HG03095 (cell line): ENCODE data around the gene ITPKC.
A peak's percentile ranks its signal among the peaks of the same experiment; 100 is the strongest.

ENCODE experiments used
- ATAC-seq: cut with Tn5 transposase; IDR thresholded peaks from one replicate; pipeline ENCODE4 v1.9.1; 2021; ENCODE audit warnings: moderate library complexity; ENCODE audit not compliant: unreplicated experiment

Gene ITPKC

DNA sequence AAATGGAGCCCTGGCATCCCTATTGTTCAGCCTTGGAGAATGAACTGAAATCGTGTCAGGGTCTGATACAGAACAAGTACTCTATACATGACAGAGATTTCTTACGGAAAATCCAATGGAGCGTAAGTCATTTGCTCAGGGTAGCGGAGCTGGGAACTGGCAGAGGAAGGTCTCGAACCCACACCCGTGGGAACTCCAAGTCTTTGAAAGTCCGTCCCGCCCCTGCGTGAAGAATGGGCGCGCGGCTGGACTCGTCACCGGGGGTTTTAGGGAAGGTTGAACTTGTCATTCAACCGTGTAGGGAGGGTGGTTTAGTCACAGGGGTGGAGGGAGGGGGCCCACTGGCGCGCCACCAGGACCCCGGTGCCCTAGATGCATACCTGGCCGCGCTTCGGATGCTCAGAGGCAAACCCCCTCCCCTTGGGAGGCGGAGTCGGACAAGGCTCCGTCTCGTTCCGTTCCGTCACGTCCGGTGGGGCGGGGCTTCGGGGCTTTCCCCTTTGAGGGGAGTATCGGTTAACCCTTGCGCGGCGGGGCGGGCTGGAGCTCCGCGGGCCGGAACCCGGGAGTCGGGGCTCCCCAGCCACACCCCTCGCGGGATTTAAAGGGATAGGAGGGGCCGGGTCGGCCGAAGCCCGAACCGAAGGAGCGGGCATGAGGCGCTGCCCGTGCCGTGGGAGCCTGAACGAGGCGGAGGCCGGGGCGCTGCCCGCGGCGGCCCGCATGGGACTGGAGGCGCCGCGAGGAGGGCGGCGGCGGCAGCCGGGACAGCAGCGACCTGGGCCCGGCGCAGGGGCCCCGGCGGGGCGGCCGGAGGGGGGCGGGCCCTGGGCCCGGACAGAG is at the start of gene ITPKC, which contains the start of gene COQ8B:
Gene ITPKC, plus strand, starts transcription at position 631 of the 843 bp plus-strand sequence. Its CDS starts 24 bp downstream, at position 655.
Gene COQ8B, minus strand, starts transcription at position 405 of the 843 bp plus-strand sequence. CDS start 2,254 bp downstream, outside the sequence.
- peak; percentile 56 for ATAC-seq

DNA sequence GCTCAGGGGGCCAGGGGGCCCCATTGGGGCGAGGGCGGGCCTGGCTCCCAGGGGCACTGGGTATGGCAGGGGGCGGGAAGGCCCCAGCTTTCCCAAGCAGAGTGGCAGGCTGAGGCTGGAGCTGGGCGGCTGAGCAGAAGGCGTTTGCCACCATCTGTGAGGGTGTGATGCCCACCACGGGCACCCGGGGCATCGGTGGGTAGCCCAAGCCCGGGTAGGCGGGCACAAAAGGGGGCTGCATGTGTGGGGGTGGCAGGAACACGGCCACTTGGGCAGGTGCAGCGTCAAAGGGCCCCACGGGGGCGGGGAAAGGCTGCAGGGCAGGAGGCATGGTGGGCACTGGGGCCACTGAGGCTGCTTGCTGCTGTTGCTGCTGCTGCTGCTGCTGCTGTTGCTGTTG is 49.3 kb upstream of the ITPKC start:
- no peak for ATAC-seq

DNA sequence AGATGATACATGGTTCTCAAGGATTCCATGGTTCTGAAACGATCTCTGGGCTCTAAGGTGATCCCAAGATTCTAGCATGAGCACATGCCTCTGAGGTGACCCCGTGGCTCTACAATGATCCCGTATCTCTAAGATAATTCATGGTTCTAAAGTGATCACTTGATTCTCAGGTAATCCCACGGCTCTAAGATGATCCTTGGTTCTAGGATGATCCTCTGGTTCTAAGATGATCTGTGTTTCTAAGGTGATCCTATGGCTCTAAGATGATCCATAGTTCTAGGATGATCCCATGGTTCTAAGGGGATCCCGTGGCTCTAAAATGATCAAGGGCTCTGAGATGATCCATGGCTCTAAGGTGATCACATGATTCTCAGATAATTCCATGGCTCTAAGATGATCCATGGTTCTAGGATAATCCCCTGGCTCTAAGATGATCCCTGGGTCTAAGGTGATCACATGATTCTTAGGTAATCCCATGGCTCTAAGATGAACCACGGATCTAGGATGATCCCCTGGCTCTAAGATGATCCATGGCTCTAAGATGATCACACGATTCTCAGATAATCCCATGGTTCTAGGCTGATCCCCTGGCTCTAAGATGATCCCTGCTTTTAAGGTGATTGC is 47.8 kb upstream of the ITPKC start:
- no peak for ATAC-seq

DNA sequence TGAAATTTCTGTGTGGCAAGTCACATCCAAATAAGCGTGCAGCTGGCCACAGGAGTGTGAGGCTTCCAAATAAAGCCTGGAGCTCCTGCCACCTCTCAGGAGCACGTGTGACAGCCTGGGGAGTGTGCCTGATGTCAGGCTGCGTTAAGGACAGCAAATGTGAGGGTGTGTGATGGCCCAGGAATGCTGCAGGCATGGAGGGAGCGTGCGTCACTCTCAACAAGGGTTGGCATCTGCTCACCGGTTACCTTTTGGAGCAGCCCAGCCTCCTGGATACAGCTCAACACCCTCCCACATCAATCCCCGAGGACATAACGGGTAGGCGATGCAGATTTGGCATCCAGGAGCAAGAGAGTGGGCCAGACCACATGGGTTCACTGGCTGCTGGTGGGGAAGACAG is 45.5 kb upstream of the ITPKC start:
- ATAC-seq = no peak

DNA sequence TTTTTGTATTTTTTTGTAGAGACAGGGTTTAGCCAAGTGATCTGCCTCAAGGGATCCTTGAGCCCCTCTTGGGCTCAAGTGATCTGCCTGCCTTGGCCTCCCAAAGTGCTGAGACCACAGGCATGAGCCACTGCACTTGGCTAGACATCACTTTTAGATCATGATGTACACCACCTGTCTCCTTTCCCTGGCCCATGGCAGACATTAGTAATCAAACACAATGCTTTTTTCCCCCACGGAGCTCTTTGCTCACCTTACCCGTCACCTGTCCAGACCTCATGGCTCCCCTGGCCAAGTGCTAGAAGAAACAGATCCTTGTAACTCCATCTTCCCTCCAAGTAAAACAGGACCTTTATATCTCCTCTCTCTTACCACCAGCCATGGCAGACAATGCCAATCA is 44.9 kb upstream of the ITPKC start:
- ATAC-seq = no peak

- no peak for ATAC-seq
Observed at GRCh38 chr19:40672573-40673299, 44.2 kb upstream of the ITPKC start.

DNA sequence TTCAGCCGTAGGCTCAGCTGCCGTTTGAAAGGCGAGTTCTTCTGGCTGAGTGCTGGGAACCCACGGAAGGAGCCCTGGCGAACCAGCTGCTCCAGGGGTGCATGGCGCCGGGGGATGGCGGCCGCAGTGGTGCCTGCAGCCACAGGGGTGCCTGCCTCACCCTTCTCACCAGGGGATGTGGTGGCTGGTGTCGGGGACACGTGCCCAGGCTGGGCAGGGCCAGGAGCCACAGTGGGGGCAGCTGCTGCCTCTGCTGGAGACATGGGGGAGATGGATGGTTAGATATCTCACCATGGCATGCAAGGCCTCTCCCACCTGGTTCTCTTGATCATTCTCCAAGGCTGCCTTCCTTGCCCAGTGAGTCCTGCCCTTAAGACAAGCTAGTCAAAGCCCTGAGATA is 43.5 kb upstream of the ITPKC start:
- ATAC-seq = no peak

- no peak for ATAC-seq
Observed at GRCh38 chr19:40674291-40674690, 42.6 kb upstream of the ITPKC start.

GRCh38 chr19:40677156-40677555 is 39.8 kb upstream of the ITPKC start:
- no peak for ATAC-seq

DNA sequence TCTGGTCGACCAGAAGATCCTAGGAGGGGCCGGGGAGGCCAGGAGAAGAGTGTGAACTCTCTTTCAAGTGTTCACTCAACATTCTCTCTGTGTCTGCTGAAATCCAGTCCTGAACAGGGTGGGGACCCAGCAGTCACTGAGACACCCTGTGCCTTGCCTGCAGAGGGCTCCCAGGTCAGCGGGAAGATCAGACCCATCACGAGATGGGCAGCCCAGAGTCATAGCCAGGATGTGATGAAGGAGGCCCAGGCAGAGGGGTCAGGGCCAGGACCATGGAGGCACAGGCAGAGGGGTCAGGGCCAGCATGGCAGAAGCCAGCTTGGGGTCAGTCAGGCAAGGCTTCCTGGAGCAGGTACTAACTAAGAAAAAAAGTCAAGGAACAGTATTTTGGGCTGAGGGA is 35.9 kb upstream of the ITPKC start:
- ATAC-seq = no peak

DNA sequence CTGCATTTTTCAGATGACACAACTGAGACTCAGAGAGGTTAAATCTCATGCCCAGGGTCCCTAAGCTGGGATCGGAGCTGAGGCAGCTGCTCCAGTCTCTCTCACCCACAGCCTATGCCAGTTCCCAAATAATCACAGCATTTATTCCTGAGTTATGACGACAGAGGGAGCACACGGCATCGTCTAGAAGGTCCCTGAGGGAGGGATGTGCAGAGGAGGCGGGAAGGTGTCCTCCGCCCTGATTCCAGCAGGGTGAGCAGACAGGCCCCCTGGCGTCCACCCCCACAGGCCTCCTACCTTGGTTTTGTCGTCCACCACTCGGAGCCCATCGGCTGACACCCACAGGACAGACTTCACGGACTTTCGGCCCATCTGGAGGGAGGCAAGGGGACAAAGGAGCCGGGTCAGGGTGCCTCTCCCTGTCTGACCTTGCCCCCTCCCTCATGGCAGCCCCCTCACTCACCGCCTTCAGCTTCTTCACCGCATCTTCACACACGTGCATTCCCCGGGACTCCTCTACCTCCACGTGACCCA is 34.4 kb upstream of the ITPKC start:
- ATAC-seq = no peak

- ATAC-seq = no peak
Observed at GRCh38 chr19:40683437-40683836, 33.5 kb upstream of the ITPKC start.

DNA sequence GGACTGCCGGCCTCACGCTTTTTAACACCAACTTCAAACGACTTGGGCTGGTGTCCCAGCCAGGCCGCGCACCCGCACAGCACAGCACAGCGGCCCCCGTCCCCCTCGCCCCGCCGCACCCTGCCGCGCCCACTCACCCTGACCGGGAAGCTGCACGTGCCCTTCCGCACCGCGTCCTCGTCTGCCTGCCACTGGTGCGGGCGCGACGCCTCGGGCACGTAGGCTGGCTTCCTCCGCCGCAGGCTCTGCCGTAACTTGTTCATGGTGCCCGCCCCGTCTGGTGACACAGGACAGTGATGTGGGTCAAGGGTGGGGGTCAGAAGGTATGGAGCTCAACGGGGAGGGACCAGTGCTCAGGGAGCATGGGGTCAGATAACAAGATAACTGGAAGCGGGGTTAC is 32.6 kb upstream of the ITPKC start:
- ATAC-seq = no peak

- ATAC-seq = no peak
Observed at GRCh38 chr19:40685016-40685526, 31.8 kb upstream of the ITPKC start.

DNA sequence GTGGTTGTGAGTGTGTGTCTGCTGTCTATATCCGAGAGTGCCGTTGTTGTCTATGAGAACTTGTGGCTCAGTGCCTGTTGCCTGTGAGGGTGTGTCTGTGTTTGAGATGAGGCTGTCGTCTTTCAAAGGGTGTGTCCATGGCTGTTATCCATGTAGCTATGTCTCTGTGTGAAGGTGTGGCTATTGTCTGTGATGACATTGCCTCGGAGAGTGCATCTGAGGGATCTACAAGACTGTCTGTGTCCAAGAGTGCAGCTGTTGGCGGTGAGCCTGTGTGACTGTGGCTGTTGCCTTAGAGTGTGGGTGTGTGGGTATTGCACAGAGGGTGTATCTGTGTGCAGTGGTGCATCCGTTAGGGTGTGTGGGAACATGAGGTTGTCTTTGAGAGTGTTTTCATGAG is 31.3 kb upstream of the ITPKC start:
- ATAC-seq = no peak

DNA sequence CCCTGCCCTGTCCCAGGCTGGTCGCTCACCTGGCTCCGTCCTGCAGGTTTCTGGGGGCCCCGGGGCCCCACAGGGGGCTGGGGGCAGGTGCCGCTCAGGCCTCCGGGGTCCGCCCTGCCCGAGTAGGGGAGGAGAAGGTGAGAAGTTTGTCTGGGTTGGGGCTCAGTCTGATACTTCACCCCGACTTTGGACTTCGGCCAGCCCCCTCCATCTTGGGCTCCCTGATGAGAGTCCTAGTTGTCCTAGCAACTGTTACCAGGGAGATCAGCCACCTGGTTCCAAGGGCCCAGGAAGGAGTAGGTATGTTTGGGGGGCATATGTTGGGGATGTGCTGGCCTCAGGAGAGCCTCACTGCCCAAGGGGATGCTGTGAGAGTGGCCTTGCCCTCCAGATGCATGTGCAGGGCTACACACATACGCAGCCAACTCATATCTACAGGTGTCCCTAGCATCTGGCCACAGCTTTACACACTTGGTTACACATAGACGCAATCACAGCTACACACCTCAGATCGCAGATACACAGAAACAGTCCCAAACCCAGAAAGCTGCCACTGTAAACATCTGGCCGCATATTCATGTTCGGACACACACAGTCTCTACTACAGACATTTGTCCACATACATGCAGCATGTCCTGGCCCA is 29.9 kb upstream of the ITPKC start:
- ATAC-seq = no peak

DNA sequence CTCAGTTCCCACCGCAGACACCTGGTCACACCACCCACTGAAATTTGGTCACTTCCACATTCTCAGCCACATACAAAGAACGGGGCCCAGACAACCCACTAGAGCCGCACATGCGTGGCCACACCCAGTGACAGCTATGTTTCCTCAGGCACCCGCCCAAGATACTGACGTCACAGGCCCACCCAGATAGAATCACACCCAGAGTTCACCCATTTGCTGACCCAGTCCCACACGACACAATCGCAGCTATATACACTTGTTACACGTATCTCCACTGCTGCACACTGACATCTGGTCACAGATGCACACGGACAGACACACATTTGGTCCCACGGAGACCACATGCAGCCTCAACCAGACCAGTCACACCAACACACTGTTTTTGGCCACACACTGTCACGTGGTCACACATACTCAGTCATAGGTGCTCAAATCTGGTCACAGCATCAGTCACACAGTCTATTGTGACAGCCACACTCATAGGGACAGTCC is 29.3 kb upstream of the ITPKC start:
- no peak for ATAC-seq

GRCh38 chr19:40688309-40688708 is 28.6 kb upstream of the ITPKC start:
- no peak for ATAC-seq

DNA sequence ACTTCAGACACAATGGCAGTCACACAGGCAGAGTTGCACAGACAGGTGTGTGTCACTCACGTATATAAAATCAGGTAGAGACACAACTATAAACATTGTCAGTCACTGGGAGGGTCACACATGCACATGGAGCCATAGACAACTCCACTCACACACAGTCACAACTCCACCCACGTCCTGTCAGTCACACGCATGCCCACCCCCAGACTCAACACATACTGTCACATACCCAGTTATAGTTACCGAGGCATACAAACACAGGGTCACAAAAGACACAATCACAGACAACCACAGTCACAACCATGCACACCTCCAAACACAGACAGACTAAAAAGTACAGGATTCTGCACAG is 27.9 kb upstream of the ITPKC start:
- no peak for ATAC-seq

DNA sequence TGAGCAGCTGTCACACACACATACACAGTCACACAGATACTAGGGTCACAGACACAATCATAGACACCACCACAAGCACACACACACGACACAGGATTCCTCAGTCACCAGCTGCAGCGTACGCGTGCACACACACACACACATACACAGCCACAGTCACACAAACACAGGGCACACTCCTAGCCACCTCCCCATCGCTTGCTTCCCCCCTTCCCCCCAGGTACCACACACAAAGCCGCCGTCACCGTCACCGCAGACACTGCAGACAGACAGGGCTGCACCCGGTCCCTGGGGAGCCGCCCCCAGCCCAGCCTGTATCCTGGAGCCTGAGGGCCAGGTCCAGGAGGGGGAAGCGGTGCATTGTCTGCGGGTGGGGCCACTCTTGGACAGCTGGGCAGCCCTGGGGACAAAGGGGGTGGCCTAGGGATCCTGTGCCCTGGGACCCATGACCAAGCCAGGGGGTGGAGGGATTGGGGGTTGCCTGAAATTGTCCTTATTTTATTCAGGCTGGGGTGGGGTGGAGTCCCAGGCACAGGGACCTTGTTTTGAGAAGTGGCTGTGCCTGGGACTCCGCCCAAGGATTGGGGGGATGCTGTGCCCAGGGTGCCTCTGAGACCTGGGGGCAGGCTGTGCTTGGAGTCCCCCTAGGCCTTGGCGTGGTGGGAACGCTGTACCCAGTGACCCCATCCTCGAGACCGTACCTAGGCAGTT is 27.4 kb upstream of the ITPKC start:
- no peak for ATAC-seq
